ENCODE results near the gene CPA4.

DNA sequence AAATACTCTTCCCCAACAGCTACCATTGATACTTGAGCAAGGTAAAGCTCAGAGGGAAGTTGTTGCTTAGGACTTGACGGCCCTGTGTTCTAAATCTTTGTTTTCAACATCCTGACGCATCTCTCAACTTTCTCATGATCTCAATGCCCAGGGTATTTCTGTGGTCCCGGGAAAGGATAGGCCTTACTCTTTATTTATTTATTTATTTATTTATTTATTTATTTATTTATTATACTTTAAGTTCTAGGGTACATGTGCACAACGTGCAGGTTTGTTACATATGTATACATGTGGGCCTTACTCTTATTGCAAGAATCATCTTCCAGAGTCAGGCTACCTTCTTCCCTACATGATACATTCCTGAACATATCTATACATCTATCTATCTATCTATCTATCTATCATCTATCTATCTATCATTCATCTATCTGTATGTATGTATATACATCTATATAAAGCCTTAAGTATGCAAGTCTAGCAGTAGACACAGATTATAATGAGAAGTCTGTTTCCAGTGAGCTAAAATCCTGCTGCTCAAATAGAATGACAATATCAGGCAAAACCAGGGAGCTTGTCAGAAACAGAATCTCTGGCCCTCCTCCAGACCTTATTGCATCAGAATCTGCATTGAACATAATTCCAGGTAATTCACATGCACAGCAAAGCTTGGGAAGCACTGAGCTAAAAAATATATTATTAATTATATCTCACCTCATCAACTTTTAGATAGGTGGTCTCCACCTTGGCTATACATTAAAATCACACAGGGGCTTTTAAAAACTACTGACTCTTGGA is 39.5 kb downstream of the CPA4 start:
- TF ChIP-seq, protein P1, sequence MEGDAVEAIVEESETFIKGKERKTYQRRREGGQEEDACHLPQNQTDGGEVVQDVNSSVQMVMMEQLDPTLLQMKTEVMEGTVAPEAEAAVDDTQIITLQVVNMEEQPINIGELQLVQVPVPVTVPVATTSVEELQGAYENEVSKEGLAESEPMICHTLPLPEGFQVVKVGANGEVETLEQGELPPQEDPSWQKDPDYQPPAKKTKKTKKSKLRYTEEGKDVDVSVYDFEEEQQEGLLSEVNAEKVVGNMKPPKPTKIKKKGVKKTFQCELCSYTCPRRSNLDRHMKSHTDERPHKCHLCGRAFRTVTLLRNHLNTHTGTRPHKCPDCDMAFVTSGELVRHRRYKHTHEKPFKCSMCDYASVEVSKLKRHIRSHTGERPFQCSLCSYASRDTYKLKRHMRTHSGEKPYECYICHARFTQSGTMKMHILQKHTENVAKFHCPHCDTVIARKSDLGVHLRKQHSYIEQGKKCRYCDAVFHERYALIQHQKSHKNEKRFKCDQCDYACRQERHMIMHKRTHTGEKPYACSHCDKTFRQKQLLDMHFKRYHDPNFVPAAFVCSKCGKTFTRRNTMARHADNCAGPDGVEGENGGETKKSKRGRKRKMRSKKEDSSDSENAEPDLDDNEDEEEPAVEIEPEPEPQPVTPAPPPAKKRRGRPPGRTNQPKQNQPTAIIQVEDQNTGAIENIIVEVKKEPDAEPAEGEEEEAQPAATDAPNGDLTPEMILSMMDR (IDR thresholded peaks at IDR 0.05) = no peak
- TF ChIP-seq POLR2A (IDR thresholded peaks at IDR 0.05) = no peak

All from transverse colon (tissue), 3 donors.